NCI-H2029 treated with DMSO at 0.1 percent for 48 hours (cell line): ENCODE results near the gene DEPP1.

Experiments
- DNase-seq: peaks from one replicate; lab custom pipeline; 2025; lab: John Stamatoyannopoulos, UW

Gene DEPP1

DNA sequence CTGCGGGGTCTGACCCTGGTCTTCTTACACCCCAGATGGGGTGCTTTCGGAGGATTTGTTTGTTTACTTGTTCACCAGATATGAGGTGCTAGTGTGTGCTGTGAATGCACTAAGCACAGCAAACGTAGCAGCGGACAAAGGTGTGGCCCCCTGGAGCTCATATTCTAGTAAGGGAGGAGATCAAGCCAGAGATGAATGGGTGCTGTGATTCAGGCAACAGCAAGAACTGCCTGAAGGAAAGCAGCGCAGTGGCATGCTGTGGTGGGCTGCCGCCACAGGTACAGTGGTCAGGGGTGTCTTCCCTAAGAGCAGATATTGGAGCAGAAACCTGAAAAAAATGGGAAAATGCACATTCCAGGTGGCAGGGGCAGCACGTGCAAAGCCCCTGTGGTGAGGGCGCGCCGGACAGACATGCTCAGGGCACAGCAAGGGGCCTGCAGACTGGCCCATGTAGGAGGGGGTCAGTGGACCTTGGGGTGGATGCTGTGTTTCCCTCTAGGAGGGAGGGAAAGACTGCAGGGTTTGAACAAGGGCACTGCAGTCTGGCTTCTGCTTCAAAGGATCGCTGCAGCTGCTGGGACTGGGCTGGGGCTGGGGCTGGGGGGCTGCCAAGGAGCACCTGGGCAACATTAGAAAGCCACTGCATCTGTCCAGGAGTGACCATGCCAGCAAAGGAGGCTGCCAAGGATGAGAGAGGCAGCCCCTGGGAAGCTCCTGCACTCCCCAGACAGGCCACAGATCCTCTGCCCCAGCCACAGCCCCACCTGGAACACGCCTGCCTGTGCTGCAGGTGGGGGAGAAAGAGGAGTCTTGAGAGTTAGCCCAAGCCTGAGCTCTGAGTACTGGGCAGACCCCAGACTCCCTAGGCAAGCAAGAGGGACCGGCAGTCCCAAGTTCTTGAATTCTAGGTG lies 927 bp upstream of the DEPP1 start:
- DNase-seq, result no peak

DNA sequence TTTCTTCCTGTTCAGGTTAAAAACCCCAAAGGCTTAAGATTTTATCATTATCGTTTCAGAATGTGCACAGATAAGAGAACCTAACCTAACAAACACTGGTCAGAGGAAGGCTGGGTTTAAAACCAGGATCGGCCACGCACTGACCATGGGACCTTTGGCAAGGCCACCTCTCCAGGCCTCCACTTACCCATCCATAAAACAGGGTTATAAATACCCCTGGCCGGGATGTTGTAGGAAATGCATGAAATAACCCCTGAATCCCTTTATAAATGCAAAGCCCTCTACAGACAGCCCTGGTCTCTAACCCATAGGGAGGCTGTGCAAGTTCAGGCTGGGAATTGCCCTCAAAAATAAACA lies 418 bp downstream of the DEPP1 start:
- no peak for DNase-seq

DNA sequence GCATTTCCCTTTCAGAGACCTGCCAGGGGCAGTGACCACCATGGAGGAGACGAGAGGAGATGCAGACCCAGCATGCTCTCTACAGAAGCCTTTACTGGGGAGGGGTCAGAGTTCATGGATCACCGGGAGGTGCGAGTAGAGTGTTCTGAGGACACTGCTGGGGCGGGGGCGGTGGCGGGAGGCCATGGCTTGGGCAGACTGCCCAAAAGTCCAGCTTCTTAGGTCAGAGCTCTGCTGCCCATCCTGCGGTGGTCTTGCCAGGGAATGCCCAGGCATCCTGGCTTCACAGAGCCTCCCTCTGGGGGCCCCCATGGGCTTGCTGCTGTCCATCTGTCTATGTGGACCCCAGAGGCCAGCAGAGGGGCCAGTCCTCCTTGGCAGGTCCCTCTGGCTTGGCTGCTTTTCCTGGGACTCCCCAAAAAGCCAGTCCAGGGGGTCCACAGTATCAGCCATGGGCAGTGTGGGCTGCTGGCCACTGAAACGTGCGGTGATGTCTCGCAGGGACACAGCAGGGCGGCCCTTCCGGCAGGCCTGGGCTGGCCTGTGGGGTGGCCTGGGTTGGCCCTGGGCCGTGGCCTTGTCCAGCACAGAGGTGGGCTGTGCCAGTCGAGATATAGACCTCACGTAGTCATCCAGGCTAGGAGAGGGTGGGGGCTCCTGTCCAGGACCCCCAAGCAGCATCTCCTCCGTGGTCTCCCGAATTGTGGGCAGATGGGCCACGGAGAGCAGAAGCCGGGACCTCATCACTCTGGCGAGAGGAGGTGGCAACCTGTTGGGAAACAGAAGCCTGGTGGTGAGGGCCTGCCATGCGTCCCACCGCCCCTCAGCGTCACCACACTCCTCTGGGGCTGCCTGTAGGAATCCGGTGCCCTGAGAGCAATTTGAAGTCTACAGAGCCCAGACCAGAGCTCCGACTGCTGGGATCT lies 1.1 kb downstream of the DEPP1 start:
- no peak for DNase-seq

- no peak for DNase-seq
Measured at GRCh38 chr10:44976352-44977198, 2.0 kb downstream of the DEPP1 start.

DNA sequence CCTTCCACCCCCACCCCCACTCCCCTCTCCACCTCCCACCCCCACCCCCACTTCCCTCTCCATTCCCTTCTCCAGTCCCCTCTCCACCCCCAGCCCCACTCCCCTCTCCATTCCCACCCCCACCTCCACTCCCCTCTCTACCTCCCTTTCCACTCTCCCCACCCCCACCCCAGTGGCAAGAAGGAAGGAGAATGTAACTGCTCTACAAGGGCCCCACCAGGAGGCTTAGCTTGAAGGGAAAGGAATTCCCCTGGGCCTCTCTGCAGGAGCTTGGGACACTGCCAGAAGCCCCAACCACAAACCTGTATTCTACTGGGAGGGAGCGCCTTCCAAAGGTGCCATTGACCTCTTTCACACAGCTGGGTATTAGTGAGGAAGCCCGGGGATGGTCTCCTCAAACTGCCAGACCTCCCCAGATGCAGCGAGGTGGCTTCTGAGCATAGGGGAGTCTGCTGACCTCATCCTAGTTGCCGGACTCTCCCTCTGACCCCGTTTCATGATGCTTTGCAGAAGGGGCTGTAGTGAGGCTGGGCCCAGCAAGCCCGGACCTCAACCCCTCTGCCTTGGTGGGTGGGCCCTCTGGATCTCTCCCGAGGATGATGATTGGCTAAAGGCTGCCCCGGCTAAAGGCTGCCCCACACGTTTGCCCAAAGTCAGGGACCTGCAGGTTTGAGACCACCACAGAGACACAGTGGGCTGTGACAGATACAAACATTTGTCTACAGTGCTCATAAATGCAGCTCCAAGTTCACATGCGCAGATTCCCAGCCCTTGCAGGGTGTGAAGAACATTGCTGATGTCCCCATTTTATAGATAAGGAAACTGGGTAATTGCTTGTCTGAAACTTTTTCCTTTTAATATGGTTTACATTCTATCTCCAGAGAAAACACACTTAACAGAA lies 2.9 kb downstream of the DEPP1 start:
- DNase-seq, result no peak

GRCh38 chr10:44974628-44975430 lies 3.8 kb downstream of the DEPP1 start:
- DNase-seq, result no peak

DNA sequence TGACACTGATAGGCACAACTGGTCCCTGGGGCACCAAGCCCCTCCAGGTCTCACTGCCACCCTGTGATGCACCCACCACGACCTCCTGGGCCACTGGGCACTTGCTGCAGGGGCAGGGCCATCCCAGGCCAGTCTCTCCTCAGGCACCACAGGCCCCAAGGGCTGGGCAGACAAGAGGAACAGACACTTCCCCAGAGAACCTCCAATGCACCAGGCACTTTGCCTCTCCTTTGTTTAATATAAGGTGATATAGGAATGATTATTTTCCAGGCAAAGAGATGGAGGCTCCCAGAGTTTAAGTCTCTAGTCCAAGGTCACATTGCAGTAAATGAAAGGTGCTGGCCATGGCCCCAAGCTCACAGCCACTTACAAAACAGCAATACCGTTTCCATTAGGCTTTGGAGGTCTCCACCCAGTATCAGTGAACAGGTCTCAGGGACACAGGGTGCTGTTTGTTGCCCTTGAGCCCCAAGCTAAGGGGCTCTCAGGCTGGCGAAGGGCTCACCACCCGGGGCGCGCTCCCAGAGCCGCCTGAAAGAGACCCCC lies 4.5 kb downstream of the DEPP1 start:
- DNase-seq, result no peak

DNA sequence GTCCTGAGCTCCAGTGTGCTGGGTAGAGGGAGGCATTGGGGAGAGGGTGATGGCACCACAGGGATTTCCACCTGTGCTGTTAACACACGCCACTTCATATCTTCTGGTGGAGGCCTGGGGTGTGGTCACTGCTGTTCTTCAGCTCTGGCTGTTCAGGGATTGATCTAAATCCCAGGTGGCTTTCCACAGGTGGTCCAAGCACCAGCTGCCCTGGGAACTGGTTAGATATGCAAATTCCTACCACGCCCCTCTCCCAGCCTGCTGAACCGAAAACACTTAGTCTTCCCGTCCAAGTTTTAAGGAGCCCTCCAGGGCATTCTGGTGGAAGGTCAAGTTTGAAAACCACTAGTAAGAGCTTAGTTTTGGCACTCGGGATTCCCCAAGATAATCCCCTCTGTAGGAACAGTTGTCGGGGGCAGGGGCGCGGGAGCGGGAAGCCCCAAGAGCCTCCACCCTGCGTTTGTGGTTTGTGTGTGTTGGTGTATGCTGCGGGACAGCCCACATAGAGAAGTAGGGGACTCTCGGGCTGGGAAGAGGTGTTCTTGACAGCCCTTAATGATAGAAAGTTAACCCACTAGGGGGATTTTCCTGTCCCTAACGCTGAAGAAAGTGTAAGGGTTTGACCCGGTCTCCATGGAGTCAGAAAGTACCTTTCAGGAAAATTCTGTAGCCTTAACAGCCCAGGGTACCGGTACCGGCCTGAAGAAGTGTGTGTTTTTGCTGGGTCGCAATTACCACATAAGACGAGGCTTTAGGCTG lies 5.1 kb downstream of the DEPP1 start:
- no peak for DNase-seq

DNA sequence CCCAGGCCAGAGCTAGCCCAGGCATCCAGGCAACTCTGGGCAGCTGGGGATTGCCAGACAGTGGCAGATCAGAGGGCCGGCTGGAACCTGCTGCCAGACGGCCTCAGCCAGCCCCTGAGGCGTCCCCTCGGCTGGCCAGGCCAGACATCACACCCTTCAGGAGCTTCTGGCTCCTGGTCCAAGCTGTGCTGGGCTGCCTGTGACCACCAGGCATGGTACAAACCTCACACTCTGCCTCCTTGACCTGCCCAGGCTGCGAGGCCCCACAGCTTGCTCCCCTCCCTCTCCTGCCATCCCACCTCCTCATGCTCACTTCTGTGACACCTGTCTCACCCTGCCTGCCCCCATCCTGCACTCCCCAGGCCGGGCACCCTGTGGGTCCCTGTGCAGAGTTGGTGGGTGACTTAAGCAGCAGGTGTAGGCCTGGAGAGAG lies 5.7 kb downstream of the DEPP1 start:
- no peak for DNase-seq

GRCh38 chr10:44971935-44972757 lies 6.5 kb downstream of the DEPP1 start:
- no peak for DNase-seq

GRCh38 chr10:44971434-44971833 lies 7.2 kb downstream of the DEPP1 start:
- DNase-seq, result no peak

DNA sequence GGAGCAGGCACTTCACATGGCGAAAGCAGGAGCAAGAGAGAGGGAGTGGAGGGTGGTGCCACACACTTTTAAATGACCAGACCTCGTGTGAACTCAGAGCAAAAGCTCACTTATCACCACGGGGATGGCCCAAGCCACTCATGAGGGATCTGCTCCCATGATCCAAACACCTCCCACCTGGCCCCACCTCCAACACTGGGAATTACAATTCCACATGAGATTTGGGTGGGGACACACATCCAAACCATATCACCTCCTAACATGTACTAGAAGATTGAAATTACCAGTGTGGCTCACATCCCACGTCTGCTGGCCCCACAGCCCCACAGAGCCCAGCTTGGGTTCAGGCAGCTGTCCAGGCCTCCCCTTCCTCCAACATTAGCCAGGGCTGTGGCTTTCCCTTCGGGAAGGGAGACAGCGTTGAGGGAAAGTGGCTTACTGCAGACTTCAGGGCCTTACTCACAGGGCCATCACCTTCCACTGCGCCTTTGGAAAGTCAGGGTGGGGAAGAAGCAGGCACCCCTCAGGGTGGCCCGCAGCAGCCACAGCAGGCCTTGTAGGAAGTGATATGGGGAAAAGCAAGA lies 7.7 kb downstream of the DEPP1 start:
- no peak for DNase-seq

- DNase-seq, result no peak
Measured at GRCh38 chr10:44969854-44970253, 8.8 kb downstream of the DEPP1 start.

DNA sequence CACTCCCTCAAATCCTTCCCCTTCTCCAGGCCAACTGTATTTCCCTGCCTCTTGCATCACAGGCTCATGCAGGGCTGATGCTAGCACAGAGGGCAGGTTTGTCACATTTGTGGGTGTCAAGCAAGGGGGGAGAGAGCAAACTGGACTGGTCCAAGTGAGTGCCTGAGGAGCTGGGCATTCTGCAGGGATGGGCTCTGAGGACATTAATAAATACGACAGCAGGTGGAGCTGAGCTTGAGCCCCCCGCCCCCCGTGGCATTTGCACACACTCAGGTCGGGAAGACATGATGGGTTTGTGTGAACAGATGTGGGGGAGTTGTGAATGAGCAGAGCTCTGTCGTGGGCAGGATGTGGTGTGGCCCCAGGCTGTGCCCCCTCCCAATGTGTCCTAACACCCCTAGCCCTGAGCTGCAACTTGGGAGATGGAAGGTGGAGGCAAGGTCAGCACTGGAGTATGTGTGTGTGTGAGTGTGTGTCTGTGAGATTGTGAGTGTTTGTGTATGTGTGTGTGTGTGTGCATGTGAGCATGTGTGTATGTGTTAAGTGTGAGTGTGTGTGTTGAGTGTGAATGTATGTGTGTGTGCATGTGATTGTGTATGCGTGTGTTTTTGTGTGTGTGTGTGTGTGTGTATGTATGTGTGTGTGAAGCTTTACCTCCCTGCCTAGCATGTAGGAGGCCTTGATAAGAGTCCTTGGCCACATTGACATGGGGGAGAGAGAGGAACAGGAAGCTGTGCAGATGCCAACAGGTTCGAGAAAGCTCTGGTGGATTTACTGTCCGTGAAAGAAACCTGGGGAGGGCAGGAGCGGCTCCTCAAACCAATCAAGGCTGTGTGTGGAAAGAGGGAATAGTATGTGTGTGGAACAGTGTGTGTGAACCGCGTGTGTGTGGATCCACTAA lies 9.9 kb downstream of the DEPP1 start:
- no peak for DNase-seq

DNA sequence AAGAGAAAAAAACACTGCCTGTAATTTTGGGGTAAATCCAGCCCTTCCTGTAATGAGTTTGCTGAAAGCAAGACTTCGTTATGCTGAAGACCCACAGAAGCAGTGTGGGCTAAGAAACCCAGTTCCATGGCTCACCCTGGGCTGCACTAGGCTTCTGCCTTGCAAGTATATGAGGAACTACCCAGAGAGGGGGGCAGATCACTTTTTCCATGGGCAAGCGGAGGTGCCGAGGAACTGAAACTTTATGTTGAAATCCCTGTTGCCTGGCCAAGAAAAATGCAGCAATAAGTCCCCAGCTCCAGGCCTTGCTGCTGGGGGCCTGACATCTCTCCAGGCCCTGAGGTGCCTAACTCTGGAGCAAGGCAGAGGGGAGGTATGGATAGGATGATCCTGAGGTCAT lies 10.5 kb downstream of the DEPP1 start:
- no peak for DNase-seq

GRCh38 chr10:44967616-44968015 lies 11.0 kb downstream of the DEPP1 start:
- DNase-seq, result no peak
